Activated CD4-positive, alpha-beta T cell treated with anti-CD3 and anti-CD28 coated beads, Interleukin-2, amount 50 U/mL, for 24 hours (primary cell): ENCODE data around the gene GPR27.

Source experiments
- DNase-seq, 2 donors: peaks; one replicate each; pipeline ENCODE4 v3.0.0-alpha.2; 2020; ENCODE audit warnings: low read depth in 1 of 2, low spot score in 1 of 2

GPR27 gene, protein sequence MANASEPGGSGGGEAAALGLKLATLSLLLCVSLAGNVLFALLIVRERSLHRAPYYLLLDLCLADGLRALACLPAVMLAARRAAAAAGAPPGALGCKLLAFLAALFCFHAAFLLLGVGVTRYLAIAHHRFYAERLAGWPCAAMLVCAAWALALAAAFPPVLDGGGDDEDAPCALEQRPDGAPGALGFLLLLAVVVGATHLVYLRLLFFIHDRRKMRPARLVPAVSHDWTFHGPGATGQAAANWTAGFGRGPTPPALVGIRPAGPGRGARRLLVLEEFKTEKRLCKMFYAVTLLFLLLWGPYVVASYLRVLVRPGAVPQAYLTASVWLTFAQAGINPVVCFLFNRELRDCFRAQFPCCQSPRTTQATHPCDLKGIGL

GRCh38 chr3:71753701-71754609, at the start of gene GPR27:
TSS of gene GPR27 (plus strand) at chr3:71753855. CDS start at chr3:71754050, 195 bp downstream.
- DNase-seq: no peak

DNA sequence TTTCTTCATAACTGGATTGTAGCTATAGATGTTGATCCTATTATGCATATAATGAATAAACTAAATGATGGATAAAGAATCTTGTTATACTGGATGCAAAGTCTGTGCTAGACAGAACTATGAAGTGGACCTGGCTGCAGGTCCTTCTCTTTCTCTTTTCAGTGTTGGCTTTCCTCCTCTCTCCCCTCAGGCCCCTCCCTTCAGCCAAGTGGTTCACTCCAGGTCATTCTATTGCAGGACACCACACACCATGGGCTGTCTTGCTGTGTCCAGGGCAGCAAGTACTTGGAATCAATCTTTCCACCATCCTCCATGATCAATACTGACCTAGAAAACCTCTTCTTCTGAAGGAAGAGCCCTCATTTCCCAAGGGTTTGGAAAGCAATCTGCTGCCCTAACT, 48.7 kb upstream of the GPR27 start:
- no peak for DNase-seq

- DNase-seq: no peak
Measured at GRCh38 chr3:71705681-71706080, 48.0 kb upstream of the GPR27 start.

GRCh38 chr3:71707595-71707994, 46.1 kb upstream of the GPR27 start:
- no peak for DNase-seq

GRCh38 chr3:71708476-71709105, 45.1 kb upstream of the GPR27 start:
- no peak for DNase-seq

GRCh38 chr3:71709908-71710511, 43.6 kb upstream of the GPR27 start:
- no peak for DNase-seq

DNA sequence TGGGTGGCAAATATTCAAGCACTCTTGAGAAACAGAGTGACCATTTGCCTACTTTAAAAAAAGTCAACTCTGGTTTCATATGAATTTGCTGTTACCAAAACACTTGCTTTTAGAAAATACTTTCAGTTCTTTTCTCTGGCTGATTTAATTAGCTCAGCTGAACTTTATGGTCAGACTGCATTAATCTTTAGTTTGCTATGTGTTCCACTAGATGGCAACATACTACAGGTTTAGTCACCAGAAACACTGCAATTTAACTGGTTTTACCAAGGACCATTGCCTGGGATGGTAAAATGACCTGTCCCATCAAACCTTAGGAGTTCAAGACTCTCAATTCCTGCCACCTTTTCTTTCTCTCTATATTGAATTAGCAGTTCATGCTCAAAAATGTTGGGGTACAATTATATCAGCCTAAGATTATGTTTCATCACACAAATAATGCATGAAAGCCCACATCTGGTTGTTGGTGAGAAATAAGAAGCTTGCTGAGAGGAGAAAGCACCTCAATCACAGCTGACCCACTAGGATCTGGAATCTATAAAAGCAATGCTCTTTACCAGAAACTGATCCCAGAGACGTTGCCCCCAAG, 42.7 kb upstream of the GPR27 start:
- DNase-seq: no peak

DNA sequence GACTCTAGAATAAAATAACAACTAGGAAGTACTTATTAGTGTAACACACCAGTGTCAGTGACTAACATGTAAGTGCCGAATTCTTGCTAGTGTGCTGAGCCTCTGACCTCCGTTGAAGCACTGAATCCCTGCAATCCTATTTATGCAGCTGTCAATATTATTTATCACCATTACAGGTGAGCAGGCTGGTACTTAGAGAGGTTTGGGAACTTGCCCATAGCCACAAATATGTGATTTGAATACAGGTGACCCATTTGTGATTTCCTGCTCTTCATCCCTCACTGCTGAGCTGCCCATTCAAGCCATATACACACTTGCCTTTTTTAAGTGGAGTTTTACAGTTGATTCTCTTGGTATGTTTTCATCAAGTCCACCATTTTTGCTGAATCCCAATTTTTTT, 40.6 kb upstream of the GPR27 start:
- DNase-seq: no peak

DNA sequence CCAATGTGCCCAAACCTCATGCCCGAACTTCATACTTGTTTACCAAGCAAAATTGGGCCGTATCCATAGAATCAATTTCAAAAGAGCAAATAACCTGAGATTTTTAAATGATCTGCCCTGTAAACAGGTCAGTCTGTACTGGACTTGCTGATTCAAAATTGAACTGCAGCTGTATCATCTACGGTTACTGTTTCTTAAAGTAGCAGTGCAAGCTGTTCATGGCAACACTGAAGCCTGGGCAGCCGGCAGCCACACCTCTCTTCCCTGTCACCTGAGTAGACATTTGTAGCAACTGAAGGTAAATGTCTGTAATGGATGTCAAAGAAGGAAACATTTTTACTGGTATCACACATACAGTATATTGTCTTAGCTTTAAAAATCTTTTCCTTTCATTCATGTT, 39.1 kb upstream of the GPR27 start:
- no peak for DNase-seq

DNA sequence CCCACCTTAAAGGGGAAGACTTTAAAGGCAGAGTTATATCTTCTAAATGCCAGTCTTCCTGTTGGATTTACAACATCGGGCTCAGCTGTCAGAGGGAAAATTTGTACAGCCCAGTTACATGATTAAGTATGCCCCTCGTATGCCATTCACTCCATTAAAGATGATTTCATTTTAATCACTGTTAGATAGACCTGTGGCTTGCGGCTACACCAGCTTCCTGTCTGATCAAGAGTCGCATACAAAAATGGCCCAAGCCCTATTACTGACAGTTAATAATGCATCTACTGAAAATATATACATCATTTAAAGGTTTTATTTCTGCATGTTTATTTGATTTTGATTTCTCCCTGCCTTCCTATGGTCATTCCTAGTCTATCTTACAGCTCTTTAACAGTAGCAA, 35.6 kb upstream of the GPR27 start:
- no peak for DNase-seq

- no peak for DNase-seq
Measured at GRCh38 chr3:71721002-71721401, 32.7 kb upstream of the GPR27 start.

- no peak for DNase-seq
Measured at GRCh38 chr3:71721651-71722157, 32.0 kb upstream of the GPR27 start.

GRCh38 chr3:71722693-71723092, 31.0 kb upstream of the GPR27 start:
- DNase-seq: no peak

GRCh38 chr3:71723452-71724170, 30.0 kb upstream of the GPR27 start:
- peak in 1 of 2 donors; percentile 52 for DNase-seq

GRCh38 chr3:71724171-71724453, 29.5 kb upstream of the GPR27 start:
- DNase-seq: no peak

GRCh38 chr3:71724584-71725270, 28.9 kb upstream of the GPR27 start:
- DNase-seq: no peak

DNA sequence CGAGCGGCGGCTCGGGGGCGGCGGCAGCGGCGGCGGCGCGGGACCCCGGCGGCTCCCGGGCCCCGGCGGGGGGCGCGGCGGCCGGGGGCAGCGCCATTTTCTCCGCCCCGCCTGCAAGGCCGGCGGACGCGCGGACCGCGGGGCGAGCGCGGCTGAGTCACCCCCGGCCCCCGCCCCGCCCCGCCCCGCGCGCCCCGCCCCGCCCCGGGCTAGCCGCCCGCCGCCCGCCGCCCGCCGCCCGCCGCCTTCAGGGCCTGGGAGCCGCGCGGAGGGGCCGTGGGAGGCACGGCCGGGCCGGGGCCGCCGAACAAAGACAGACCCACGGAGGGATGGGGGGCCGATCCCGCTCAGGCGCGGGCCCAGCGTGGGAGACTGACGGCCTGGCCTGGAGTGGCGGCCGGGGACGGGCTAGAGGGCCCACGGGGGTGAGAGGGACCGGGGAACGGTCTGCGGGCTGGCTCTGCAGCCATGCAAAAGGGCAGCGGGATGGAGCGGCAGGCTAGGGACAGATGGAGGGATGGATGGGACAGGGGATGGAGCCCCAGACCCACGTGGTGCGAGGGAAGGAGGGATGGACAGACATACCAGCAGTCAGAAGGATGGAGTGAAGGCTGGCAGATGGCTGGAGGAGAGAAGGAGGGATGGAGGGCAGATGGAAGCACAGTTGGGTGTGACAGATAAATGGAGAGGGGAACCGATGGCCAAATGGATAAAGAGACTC, 28.2 kb upstream of the GPR27 start, which contains the start of gene EIF4E3:
Gene EIF4E3, minus strand, starts transcription at position 132 of the 721 bp plus-strand sequence. Its CDS starts 35 bp downstream, at position 97.
- peak in 1 of 2 donors; percentile 25 for DNase-seq

GRCh38 chr3:71726146-71726545, 27.5 kb upstream of the GPR27 start:
- no peak for DNase-seq
